Stimulated activated naive CD8-positive, alpha-beta T cell treated with anti-CD3 and anti-CD28 coated beads, Interleukin-15, Interleukin-2, amounts not matched to agents 100 ng/mL and 50 ng/mL, for 24 hours (primary cell): ENCODE results near the gene SPRR4.

Source experiments
- H3K27ac Mint-ChIP-seq: one replicate; pipeline ENCODE4 v1.8.0; 2021; ENCODE audit warnings: mild to moderate bottlenecking, mixed read lengths
- H3K27me3 Mint-ChIP-seq: one replicate; pipeline ENCODE4 v1.8.0; 2021; ENCODE audit warnings: mixed read lengths
- H3K36me3 Mint-ChIP-seq: one replicate; pipeline ENCODE4 v1.8.0; 2021; ENCODE audit warnings: low read depth, mixed read lengths
- H3K4me1 Mint-ChIP-seq: one replicate; pipeline ENCODE4 v1.8.0; 2021; ENCODE audit warnings: low read depth, mixed read lengths
- H3K4me3 Mint-ChIP-seq: one replicate; pipeline ENCODE4 v1.8.0; 2021; ENCODE audit warnings: mild to moderate bottlenecking, mixed read lengths
- H3K9me3 Mint-ChIP-seq: one replicate; pipeline ENCODE4 v1.8.0; 2021; ENCODE audit warnings: mixed read lengths

Gene SPRR4

GRCh38 chr1:152970495-152970894 is at the start of gene SPRR4:
TSS of gene SPRR4 (plus strand) at chr1:152970648. CDS start at chr1:152971891, 1,243 bp downstream.
- Mint-ChIP-seq H3K4me3 (no peak within 1 kb of the TSS), H3K27me3 (peaks cover 17% of the 10 kb centered on the region), H3K9me3 (no peaks in the 10 kb centered on the region), H3K36me3 (no peaks in the 10 kb centered on the region), H3K27ac (no peak within 1 kb of the TSS), H3K4me1 (no peaks in the 10 kb centered on the region)

GRCh38 chr1:152924191-152924590 is 46.3 kb upstream of the SPRR4 start:
- Mint-ChIP-seq H3K36me3 (no peaks in the 10 kb centered on the region), H3K4me1 (no peaks in the 10 kb centered on the region), H3K27me3 (peaks cover 35% of the 10 kb centered on the region), H3K9me3 (peaks cover 5% of the 10 kb centered on the region), H3K27ac (no peak overlapping the region), H3K4me3 (no peak overlapping the region)

DNA sequence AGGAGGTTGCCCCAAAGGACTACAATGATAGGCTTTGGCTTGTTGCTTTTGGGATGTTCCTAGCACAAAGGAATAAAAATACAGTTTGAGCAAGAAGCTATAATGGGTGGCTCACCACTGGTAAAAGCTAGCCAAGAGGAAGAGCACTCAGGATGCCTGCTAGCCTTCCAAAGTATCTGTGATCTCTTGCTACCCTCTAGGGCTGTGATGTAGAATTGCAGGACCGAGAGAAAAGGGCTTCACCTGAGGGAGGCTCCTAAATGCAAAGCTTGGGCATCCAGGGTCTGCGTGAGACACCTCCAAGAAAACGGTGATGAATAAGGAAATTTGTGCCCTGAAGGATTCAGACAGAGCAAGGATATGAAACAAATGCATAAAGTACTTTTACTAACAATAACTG is 44.4 kb upstream of the SPRR4 start:
- Mint-ChIP-seq H3K36me3 (no peaks in the 10 kb centered on the region), H3K4me3 (no peak overlapping the region), H3K27me3 (peaks cover 29% of the 10 kb centered on the region), H3K27ac (no peak overlapping the region), H3K4me1 (no peaks in the 10 kb centered on the region), H3K9me3 (peaks cover 5% of the 10 kb centered on the region)

DNA sequence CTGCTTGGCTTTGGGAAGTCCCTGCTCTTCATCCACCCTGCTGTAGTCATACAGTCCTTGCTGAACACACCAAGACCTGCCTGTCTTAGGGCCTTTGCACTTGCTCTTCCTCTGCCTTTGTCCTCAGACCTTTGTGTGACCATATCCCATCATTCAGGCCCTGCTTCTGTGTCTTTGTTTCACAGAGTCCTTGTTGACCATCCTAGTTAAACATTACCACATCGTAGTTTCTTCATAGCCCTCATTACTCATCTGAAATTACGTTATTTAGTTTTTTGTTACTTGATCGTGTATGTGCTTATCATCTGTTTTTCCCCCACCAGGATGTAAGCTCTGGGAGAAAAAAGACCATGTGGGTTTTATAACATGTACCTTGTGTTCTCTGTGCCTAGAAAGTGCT is 41.8 kb upstream of the SPRR4 start:
- Mint-ChIP-seq H3K27ac (no peak overlapping the region), H3K4me1 (no peaks in the 10 kb centered on the region), H3K27me3 (peaks cover 15% of the 10 kb centered on the region), H3K36me3 (no peaks in the 10 kb centered on the region), H3K9me3 (peaks cover 5% of the 10 kb centered on the region), H3K4me3 (no peak overlapping the region)

DNA sequence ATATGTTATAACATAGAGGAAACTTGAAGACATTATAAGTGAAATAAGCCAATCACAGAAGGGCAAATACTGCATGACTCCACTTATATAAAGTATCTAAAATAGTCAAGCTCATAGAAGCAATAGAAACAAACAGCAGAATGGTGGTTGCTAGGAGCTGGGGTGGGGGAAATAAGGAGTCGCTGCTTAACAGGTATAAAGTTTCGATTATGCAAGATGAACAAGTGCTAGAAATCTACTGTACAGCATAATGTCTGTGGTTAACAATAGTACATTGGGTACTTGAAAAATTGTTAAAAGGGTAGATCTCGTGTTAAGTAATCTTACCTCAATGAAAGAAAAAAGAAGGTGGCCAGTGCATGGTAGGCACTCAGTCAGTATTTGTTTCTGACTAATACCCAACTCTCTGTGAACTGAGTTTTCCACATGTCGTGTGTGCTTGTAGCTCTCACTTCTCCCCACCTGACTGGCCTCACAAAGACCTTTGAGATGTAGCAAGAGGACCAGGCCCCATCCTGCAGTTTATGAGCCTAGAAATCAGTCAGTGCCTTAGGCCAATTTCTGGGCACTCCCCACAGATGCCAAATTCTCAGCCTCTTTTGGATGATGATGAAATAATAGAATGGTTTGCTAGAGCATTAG is 38.2 kb upstream of the SPRR4 start:
- H3K36me3 Mint-ChIP-seq: no peaks in the 10 kb centered on the region
- peaks cover 5% of the 10 kb centered on the region for H3K9me3 Mint-ChIP-seq
- no peak overlapping the region for H3K4me3 Mint-ChIP-seq
- no peaks in the 10 kb centered on the region for H3K4me1 Mint-ChIP-seq
- H3K27me3 Mint-ChIP-seq: peaks cover 15% of the 10 kb centered on the region
- no peak overlapping the region for H3K27ac Mint-ChIP-seq

GRCh38 chr1:152933196-152933595 is 37.3 kb upstream of the SPRR4 start:
- Mint-ChIP-seq H3K27ac (no peak overlapping the region), H3K4me1 (no peaks in the 10 kb centered on the region), H3K36me3 (no peaks in the 10 kb centered on the region), H3K4me3 (no peak overlapping the region), H3K9me3 (peaks cover 5% of the 10 kb centered on the region), H3K27me3 (peaks cover 15% of the 10 kb centered on the region)

- no peaks in the 10 kb centered on the region for H3K36me3 Mint-ChIP-seq
- H3K4me3 Mint-ChIP-seq: no peak overlapping the region
- peaks cover 11% of the 10 kb centered on the region for H3K27me3 Mint-ChIP-seq
- peaks cover 3% of the 10 kb centered on the region for H3K9me3 Mint-ChIP-seq
- H3K27ac Mint-ChIP-seq: no peak overlapping the region
- H3K4me1 Mint-ChIP-seq: no peaks in the 10 kb centered on the region
Observed at GRCh38 chr1:152940614-152941013, 29.8 kb upstream of the SPRR4 start.

DNA sequence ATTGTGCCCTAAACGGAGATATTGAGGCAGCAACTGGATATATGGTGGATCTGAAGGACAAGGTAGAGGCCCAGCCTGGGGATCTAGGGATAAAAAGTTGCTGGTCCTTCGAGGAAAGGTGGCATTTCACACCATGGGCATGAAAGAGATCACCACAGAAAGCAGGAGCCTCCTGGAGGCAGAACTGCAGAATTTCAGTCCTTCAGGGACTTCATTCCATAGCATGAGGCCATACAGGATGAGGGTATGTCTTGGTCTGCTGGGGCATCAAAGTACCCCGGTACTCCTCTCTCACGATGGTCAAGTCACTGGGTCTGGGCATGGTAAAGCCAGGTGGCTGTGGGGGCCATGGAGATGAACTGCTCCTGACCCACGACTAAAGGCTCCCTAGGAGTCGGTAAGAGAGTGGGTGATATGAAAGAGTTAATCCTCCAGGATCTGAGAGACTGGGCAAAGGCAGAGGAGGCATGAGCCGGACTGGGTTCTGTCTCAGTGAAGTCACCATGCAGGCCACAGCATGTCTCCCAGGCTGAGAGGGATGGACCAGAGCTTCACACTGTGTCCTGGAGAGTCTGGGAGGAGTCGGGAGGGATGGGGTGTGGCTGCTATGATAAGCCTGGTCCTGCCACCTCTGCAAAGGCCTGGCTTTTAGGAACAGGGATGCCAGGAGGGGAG is 29.3 kb upstream of the SPRR4 start:
- no peak overlapping the region for H3K4me3 Mint-ChIP-seq
- peaks cover 3% of the 10 kb centered on the region for H3K9me3 Mint-ChIP-seq
- no peak overlapping the region for H3K27ac Mint-ChIP-seq

GRCh38 chr1:152942161-152942560 is 28.3 kb upstream of the SPRR4 start:
- Mint-ChIP-seq H3K27ac (no peak overlapping the region), H3K4me1 (no peaks in the 10 kb centered on the region), H3K9me3 (peaks cover 3% of the 10 kb centered on the region), H3K27me3 (peaks cover 12% of the 10 kb centered on the region), H3K36me3 (no peaks in the 10 kb centered on the region), H3K4me3 (no peak overlapping the region)

More for the DNA sequence above, 29.3 kb upstream of the SPRR4 start:
- no peaks in the 10 kb centered on the region for H3K36me3 Mint-ChIP-seq
- peaks cover 9% of the 10 kb centered on the region for H3K27me3 Mint-ChIP-seq
- no peaks in the 10 kb centered on the region for H3K4me1 Mint-ChIP-seq

GRCh38 chr1:152946248-152946647 is 24.2 kb upstream of the SPRR4 start:
- H3K4me3 Mint-ChIP-seq: no peak overlapping the region
- no peak overlapping the region for H3K27ac Mint-ChIP-seq
- H3K27me3 Mint-ChIP-seq: peaks cover 12% of the 10 kb centered on the region
- H3K4me1 Mint-ChIP-seq: no peaks in the 10 kb centered on the region
- no peaks in the 10 kb centered on the region for H3K36me3 Mint-ChIP-seq
- H3K9me3 Mint-ChIP-seq: no peaks in the 10 kb centered on the region

- Mint-ChIP-seq H3K27me3 (peaks cover 12% of the 10 kb centered on the region), H3K4me1 (no peaks in the 10 kb centered on the region), H3K9me3 (no peaks in the 10 kb centered on the region), H3K27ac (no peak within 1 kb of the TSS), H3K36me3 (no peaks in the 10 kb centered on the region), H3K4me3 (no peak within 1 kb of the TSS)
Observed at GRCh38 chr1:152946651-152947256, 23.7 kb upstream of the SPRR4 start, which contains the start of gene SPRR5. TSS of gene SPRR5 (plus strand) at chr1:152947206. CDS start at chr1:152948555, 1,349 bp downstream.

- no peak overlapping the region for H3K4me3 Mint-ChIP-seq
- no peaks in the 10 kb centered on the region for H3K4me1 Mint-ChIP-seq
- H3K36me3 Mint-ChIP-seq: no peaks in the 10 kb centered on the region
- H3K27me3 Mint-ChIP-seq: peaks cover 10% of the 10 kb centered on the region
- H3K9me3 Mint-ChIP-seq: no peaks in the 10 kb centered on the region
- no peak overlapping the region for H3K27ac Mint-ChIP-seq
Observed at GRCh38 chr1:152951711-152952110, 18.7 kb upstream of the SPRR4 start.

DNA sequence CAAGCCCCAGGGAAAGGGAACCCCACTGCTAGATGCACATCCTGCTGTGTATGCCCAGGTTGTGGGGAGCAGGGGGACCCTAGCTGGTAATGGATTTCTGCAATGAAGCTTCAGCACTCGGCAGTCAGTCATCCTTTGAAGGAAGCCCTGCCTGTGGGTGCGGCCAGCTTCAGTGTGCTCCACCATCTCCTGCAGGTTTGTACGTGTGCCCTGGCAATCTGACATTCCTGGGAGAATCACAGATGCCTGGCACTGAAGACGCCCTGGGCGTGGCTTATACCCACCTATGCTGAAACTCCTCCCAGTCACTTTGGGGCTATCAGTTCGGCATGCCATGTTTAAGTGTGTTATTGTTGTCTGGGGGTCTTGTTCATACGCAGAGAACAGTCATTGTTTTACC is 16.7 kb upstream of the SPRR4 start:
- Mint-ChIP-seq H3K4me1 (no peaks in the 10 kb centered on the region), H3K4me3 (no peak overlapping the region), H3K36me3 (no peaks in the 10 kb centered on the region), H3K27ac (no peak overlapping the region), H3K9me3 (no peaks in the 10 kb centered on the region), H3K27me3 (peaks cover 4% of the 10 kb centered on the region)

GRCh38 chr1:152954436-152954835 is 16.0 kb upstream of the SPRR4 start:
- no peak overlapping the region for H3K27ac Mint-ChIP-seq
- no peak overlapping the region for H3K4me3 Mint-ChIP-seq
- H3K4me1 Mint-ChIP-seq: no peaks in the 10 kb centered on the region
- H3K27me3 Mint-ChIP-seq: peaks cover 4% of the 10 kb centered on the region
- no peaks in the 10 kb centered on the region for H3K9me3 Mint-ChIP-seq
- H3K36me3 Mint-ChIP-seq: no peaks in the 10 kb centered on the region

- Mint-ChIP-seq H3K4me1 (no peaks in the 10 kb centered on the region), H3K4me3 (no peak overlapping the region), H3K27ac (no peak overlapping the region), H3K27me3 (peaks cover 3% of the 10 kb centered on the region), H3K9me3 (no peaks in the 10 kb centered on the region), H3K36me3 (no peaks in the 10 kb centered on the region)
Observed at GRCh38 chr1:152957561-152957960, 12.9 kb upstream of the SPRR4 start.
